Measurements from ENCODE around the gene NWD2.

DNA sequence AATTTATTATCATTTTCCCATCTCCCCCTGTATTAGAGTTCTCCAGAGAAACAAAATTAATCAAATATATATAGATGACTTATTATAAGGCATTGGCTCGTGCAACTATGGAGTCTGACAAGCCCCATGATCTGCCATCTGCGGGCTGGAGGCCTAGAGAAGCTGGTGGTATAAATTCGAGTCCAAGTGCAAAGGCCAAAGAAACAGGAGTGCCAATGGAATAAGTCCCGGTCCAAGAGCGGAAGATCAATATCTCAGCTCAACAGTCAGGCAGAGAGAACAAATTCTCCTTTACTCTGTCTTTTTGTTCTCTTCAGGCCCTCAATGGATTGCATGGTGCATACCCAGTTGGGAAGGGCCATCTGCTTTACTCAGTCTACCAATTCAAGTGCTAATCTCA is 178.8 kb downstream of the NWD2 start:
- TF ChIP-seq, protein P1, sequence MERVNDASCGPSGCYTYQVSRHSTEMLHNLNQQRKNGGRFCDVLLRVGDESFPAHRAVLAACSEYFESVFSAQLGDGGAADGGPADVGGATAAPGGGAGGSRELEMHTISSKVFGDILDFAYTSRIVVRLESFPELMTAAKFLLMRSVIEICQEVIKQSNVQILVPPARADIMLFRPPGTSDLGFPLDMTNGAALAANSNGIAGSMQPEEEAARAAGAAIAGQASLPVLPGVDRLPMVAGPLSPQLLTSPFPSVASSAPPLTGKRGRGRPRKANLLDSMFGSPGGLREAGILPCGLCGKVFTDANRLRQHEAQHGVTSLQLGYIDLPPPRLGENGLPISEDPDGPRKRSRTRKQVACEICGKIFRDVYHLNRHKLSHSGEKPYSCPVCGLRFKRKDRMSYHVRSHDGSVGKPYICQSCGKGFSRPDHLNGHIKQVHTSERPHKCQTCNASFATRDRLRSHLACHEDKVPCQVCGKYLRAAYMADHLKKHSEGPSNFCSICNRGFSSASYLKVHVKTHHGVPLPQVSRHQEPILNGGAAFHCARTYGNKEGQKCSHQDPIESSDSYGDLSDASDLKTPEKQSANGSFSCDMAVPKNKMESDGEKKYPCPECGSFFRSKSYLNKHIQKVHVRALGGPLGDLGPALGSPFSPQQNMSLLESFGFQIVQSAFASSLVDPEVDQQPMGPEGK (CRISPR knock-in tag; IDR thresholded peaks at IDR 0.05; ENCODE audit: borderline replicate concordance) = no peak
- TF ChIP-seq ZNF8 (CRISPR knock-in tag; IDR thresholded peaks at IDR 0.05) = no peak
- no peak for TF ChIP-seq TOX (CRISPR knock-in tag; IDR thresholded peaks at IDR 0.05; ENCODE audit: borderline replicate concordance)
- TF ChIP-seq CSDC2 (CRISPR knock-in tag; IDR thresholded peaks at IDR 0.05) = no peak
- no peak for TF ChIP-seq BACH2 (CRISPR knock-in tag; IDR thresholded peaks at IDR 0.05; ENCODE audit: borderline replicate concordance)

Measured in SK-N-SH treated with all-trans-retinoic acid at 6 μM for 48 hours (cell line).